DMS153 treated with DMSO at 0.1 percent for 48 hours (cell line): Measurements from ENCODE around the gene SFRP2.

Source experiments
- DNase-seq: peaks from one replicate; lab custom pipeline; 2025; ENCODE audit not compliant: unreplicated experiment; lab: John Stamatoyannopoulos, UW

The SFRP2 gene

GRCh38 chr4:153773236-153773690 is 15.6 kb downstream of the SFRP2 start:
- DNase-seq = no peak

DNA sequence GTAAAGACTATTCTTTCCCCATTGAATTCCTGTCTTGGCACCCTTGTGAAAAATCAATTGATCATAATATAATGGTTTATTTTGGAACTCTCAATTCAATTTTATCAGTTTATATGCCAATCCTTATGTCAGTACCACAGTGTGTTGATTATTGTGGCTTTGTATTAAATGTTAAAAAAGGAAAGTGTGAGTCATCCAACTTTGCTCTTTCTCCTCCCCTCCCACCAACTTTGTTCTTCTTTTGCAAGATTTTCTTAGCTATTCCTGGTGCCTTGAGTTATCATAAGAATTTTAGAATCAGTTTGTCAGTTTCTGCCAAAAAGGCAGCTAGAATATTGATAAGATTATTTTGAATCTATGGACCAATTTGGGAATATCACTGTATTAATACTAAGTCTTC is 17.8 kb downstream of the SFRP2 start:
- DNase-seq = no peak

GRCh38 chr4:153766758-153767157 is 22.1 kb downstream of the SFRP2 start:
- no peak for DNase-seq

- DNase-seq = no peak
These were observed 23.0 kb downstream of the SFRP2 start for GRCh38 chr4:153765894-153766293.

GRCh38 chr4:153764601-153765368 is 24.1 kb downstream of the SFRP2 start:
- no peak for DNase-seq

DNA sequence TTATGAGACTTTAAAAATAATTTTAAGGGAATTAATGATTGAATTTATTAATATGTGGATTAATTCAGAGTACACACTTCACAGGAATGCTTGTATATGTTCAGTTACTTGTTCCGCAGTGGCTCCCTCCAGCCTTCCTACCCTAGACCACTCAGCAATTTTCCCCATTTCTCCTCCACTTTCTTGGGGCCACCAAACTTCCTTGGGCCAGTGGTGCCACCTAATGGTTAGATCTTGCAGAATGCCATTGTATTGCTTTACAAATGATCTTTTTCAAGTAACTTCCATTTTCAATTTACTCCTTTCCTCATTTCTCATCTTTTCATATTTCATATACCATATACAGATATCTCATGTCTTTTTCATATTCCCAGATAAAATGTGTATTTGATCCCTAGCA is 25.5 kb downstream of the SFRP2 start:
- DNase-seq = no peak

GRCh38 chr4:153759407-153760316 is 29.2 kb downstream of the SFRP2 start, which contains the start of gene RNF175:
Gene RNF175, minus strand, starts transcription at chr4:153760024. Its CDS starts 162 bp downstream, at chr4:153759862.
- no peak for DNase-seq

- no peak for DNase-seq
These were observed 30.0 kb downstream of the SFRP2 start for GRCh38 chr4:153758688-153759406.

DNA sequence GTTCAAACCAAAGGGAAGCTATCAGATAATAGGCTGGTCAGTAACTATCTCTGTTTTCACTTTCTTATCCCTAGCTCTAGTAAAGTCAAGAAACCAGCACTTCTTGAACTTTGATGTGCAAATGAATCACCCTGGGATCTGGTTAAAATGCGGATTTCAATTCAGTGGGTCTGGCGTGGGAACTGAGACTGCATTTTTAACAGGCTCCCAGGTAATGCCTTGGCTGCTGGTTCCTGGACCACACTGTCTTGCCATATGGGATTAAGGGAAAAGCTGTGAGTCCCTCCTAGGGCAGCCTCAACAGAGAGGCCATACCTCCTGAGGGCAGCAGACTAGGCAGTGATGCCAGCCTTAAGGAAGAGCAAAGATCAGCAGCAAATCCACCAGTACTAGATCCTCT is 30.7 kb downstream of the SFRP2 start:
- DNase-seq = no peak

- DNase-seq = no peak
These were observed 31.5 kb downstream of the SFRP2 start for GRCh38 chr4:153757407-153757806.

DNA sequence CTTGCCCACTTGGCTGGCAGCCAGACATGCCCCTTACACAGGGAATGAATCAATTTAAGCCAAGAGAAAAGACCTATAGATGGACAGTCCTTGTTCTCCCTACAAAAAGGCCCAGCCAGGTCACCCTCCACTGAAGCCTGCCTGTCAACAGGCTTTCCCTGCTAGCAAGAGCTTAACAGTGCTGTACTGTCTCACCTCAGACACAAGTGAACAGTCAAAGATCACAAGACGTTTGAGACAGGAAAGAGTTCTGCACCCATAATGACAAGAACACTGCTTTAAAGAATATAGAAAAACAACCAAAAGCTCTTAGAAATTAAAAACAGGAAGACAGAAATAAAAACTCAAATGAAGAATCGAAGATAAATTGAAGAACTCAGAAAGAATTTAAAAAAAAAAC is 33.7 kb downstream of the SFRP2 start:
- DNase-seq = no peak

- DNase-seq = peak; percentile 45
These were observed 38.6 kb downstream of the SFRP2 start for GRCh38 chr4:153750197-153750817.

DNA sequence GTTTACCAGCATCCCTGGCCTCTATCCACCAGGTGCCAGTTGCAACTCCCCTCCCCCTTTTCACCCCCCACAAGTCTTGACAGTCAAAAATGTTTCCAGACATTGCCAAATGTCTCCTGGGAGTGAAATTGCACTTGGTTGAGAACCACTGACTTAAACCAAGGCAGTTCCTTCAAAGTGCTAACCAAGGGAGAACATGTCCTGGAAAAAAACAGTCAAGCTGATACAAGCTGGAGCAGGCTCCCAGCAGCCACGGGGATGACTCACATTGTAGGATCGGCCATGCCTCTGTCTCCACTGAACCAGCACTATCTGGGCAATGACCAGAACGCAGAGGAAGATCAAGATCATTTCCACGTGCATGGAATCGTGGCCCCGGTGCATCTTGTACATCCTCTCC is 40.5 kb downstream of the SFRP2 start:
- no peak for DNase-seq

DNA sequence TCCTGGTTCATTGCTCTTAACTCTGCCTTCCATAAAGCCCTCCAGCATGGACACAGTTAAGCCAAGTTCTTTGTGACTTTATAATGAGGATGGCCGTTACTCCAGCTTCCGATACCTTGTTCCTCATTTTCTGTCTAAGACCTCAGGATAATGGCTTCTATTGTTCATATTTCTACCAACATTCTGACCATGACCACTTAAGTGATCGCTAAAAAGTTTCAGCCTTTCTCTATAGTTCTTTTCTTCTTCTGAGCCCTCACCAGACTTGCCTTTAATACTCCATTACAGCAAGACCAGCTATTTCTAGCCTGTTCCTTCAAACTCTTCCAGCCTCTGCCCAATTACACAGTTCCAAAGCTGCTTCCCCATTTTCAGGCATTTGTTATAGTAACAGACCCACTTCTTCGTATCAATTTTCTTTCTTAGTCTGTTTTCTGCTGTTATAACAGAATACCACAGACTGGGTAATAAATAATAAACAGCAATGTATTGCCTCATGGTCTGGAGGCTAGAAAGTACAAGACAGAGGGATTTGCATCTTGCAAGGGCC is 41.4 kb downstream of the SFRP2 start:
- no peak for DNase-seq

DNA sequence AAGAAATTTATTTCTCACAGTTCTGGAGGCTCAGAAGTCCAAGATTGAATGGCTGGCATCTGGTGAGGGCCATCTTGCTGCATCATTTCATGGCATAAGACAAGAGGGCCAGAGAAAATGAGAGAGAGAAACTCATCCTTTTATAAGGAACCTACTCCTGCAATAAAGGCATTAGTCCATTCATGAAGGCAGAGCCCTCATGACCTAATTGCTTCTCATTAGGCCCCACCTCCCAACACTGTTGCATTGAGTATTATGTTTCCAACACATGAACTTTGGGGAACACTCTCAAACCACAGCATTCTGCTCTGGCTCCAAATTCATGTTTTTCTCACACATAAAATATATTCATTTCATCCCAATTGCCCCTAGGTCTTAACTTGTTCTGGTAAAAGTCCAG is 43.2 kb downstream of the SFRP2 start:
- no peak for DNase-seq

GRCh38 chr4:153741541-153741940 is 47.3 kb downstream of the SFRP2 start:
- no peak for DNase-seq

DNA sequence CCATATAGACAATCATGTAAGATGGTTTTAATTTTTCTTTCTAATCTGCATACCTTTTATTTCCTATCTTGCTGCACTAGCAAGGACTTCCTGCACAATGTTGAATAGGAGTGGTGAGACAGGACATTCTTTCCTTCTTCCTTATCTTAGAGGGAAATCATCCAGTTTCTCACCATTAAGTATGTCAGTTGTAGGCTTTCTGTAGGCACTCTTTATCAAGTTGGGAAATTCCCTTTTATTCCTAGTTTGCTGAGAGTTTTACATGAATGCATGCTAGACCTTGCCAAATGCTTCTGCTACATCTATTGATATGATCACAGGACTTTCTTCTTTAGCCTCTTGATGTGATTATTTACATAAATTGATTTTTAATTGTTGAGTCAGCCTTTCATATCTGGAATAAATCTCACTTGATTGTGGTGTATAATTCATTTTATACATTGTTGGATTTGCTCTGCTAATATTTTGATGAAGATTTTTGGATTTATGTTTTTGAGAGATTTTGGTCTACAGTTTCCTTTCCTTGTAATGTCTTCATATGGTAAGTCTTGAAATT is 52.9 kb downstream of the SFRP2 start:
- DNase-seq = no peak

DNA sequence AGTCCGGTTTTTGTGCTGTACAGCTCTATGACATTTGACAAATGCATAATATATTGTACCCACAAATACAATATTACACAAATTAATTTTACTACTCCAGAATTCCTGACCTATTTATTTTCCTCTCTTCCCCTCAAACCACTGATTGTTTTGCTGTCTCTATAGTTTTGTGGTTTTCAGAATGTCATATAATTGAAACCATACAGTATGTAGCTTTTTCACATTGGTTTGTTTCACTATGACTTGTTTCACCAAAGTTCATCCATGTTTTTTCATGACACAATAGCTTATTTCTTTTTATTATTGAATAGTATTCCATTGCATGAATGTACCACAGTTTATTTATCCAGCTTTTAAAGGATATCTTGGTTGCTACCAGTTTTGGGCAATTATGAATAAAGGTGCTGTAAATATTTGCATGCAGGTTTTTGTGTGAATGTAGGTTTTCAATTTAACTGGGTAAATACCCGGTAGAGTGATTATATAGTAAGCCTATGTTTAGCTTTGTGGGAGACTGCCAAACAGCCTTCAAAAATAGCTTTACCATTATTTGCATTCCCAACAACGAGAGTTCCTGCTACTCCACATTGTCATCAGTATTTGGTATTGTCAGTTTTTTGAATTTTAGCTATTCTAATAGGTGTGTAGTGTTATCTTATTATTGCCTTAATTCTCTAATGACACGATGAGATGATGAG is 55.0 kb downstream of the SFRP2 start:
- no peak for DNase-seq

DNA sequence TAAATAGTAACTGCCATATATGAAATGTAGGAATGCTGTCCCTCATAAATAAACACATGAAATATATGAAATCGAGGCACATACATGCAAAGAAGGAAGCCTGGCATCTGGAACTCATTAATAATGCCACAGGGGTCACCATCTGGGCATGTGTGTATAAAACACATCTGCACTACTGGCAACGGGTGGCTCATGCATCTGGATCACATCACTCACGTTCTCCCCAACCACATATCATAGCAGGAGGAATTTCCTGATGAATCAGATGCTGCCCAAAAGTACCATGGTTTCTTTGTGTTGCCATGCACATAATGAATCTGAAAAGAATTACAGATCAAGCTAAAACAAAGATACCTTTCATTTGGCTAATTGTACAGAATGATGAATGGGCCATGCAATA is 57.6 kb downstream of the SFRP2 start:
- DNase-seq = no peak
